ENCODE data around the gene TULP4.
A peak's percentile ranks its signal among the peaks of the same experiment; 100 is the strongest.
"Not testable (repeated sequence)": the region's sequence is repeated elsewhere in the genome, so short reads cannot be mapped to it uniquely, and the experiment has no call there.

TULP4 gene

DNA sequence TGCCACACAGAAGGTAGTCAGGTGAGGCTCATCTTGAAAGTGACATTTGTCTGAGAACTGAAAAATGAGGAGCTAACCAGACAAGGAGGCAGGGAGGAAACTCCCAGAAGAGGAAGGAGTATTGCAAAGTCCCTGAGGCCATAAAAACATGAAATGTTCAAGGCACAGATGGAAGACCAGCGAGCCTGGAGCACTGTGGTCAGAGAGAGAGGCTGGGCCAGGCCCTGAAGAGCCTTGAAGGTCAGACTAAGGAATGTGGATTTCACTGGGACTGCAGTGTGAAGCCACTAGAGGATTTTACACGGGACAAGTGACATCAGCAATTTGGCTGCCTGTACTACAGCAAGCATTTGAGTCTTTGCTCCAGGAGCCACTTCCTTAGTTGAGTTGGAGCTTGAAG is 226.5 kb downstream of the TULP4 start:
- no peak for DNase-seq

DNA sequence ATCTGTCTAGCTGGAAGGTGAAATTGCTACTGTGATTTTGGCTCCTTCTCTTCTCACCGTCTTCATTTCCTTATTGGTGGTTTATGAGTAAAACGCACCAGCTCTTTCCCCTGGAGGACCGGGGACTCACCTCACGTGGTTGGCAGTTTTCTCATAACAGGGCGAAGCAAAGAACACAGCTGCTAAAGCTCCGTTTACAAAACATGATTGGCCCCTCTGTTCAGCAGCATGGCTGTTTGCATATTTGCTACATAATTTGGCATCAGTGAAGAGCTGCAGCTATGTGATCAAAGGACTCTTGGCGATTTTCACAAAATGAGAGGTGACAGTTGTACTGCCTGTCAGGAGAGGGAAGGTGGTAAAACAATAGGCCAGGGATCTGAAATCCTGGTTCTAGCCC is 227.1 kb downstream of the TULP4 start:
- no peak for DNase-seq

DNA sequence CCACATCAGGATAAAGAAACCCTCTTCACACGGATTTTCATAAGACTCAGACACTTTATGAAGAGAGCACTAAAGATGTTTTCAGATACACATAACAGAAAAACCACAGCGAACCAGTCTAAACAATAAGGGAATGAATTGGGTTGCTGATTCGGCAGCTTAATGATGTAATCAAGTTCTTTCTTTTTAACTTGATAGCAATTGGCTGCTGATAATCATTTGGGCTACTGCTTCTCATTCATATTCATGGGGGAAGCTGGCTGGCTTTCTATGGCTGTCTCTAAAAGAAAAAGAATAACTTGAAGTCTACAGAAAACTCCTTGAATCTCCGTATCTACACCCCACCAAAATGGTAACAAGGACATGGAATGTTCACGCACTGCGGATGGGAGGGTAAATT is 227.6 kb downstream of the TULP4 start:
- DNase-seq, result no peak

DNA sequence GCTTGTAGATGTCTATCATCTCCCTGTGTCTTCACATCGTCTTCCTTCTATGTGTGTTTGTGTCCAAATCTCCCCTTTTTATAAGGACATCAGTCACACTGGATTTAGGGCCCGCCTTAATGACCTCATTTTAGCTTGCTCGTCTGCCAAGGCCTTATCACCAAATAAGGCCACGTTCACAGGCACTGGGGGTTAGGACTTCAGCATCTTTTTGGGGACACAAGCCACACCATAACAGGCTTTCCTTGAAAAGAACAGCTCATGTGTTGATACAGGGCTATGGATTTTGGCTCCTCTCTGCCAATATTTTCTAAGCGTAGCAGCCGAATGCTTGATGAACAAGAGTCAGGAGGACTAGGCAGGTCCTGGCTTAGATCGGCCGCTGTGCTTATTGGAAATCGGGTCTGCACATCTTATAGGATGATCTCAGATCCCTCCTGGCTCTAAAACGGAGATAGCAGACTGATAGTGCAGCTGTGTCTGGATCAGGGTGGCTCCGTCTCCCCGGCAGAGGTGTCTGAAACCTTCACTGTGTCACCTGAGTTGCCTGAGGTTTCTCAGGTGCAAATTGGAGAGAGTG is 231.4 kb downstream of the TULP4 start:
- no peak for DNase-seq

DNA sequence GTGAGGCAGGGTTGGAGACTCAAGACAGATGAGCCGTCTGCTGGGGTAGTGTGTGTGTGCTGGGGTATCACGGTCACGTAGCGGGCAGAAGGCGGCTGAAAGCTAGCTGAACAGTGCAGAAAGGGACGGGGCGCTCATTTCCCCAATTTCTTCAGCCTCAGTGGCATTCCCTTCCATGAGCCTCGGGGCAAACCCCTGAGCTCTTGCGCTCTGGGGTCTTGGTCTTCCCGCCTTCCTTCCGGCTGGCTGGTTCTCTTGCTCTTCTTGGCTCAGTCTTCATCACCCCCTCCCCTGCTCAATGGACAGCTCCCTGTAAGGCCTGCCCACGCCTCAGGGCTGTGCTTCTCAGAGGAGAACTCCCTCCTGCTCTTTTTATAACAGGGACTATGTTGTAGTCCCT is 232.2 kb downstream of the TULP4 start:
- no peak for DNase-seq

DNA sequence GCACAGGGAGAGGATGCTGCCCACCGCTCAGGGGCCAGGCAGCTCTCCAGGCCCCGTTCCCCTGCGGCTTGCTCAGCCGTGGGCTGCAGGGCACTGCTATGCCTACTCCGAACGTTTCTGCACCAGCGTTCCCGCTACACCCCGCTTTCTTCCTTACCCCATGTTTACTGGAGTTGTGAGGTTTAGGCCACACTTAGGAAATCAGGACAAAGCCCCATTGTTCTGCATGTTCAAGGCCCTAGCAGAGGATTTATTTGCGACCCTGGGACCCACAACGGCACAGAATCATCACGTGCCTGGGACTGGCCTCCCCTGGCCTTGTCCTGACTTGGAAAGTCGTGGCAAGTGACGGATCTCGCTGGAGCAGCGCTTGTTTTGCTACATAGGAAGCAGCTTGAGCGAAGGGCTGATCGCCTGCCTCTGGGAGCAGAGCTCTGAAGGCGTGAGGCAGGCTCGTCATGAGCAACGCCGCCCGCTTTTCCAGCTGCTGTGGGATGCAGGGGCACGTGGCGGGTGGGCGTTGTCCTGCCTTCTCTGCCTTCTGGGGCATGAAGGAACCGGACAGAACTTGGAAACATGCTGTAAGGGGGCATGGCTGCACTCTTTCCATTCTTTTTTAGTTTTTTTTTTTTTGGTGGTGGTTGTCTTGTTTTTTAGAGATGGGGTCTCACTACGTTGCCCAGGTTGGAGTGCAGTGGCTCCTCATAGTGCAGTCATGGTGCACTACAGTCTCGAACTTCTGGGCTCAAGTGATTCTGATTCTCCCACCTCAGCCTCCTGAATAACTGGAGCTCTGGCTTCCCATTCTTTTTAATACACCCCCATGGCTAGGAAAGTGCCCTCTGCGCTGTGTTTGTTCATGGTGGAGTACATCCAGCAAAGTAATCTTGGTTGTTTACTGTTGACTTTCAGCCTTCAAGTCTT is 233.0 kb downstream of the TULP4 start:
- no peak for DNase-seq

DNA sequence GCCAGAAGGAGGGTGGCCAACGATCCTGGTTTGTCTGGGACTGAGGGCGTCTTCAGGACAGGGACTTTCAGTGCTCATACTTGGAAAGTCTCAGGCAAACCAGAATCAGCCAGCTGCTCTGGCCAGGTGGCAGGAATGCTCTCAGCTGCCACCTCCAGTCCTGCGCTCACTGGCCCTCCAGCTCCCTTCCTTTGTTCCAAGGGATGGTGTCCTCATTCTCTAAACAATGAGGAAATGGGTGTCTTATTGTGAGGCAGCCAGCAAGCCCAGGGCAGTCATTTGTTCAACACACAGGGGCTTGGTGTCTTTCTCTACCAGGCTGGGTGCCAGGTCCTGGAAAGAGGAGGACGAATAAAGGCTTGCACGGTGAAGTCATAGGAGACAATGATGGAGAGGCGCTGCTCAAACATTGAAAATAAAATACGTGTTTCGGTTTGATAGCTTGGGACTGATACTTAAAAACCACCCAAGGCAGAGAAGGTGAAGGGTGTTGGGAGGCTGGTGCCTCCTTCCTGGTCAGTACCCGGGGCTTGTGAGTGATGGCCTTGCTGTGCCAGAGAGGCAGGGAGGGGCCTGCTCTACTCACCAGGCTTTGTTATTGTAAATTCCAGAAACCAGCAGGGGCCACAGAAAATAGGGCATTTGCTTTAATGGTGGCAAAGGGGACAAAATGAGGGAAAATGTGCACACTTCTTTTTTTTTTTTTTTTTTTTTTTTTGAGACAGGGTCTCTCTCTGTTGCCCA is 236.3 kb downstream of the TULP4 start:
- DNase-seq, result peak; percentile 33 to 51

DNA sequence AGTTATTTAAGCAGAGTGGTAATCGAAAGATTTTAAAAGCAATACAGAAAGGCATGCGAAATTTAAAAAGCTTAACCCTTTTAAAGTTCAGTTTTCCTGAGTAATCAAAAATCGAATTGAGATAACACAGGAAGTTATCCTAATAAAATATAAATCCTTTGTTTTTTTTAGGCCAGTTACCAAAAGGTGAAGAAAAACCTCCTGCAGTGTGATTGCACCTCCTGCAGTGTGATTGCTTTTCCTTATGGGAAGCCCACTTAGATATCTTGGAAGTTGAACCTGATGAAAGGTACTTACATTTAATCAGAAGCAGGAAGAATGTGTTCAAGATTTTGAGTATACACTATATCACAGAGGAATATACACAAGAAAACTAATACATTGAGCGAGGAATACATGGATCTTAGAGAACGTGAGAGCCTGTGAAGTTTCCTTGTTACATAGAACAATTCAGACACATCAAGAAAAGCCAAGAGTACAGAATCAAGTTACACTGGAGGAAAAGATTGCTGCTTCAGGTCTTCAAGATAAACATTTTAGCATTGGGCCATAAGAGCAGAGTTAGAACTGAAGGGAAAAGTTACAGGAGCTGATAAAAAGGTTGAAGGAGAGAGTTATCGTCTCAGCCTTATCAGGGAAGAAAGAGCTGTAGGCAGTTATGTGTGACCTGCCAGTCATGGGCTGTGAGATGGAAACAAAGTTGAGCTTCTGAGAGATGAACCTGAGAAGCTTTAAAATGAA is 240.0 kb downstream of the TULP4 start:
- no peak for DNase-seq

DNA sequence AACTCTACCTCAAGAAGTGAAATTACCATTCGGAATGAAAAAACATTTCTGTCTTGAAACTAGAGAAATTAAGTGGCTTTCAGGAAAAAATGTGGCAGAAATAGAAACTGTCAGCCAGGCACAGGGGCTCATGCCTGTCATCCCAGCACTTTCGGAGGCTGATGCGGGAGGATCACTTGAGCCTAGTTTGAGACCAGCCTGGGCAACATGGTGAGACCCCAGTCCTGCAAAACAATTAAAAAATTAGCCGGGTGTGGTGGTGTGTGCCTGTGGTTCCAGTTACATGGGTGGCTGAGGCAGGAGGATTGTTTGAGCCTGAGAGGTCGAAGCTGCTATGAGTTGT is 240.5 kb downstream of the TULP4 start:
- no peak for DNase-seq

DNA sequence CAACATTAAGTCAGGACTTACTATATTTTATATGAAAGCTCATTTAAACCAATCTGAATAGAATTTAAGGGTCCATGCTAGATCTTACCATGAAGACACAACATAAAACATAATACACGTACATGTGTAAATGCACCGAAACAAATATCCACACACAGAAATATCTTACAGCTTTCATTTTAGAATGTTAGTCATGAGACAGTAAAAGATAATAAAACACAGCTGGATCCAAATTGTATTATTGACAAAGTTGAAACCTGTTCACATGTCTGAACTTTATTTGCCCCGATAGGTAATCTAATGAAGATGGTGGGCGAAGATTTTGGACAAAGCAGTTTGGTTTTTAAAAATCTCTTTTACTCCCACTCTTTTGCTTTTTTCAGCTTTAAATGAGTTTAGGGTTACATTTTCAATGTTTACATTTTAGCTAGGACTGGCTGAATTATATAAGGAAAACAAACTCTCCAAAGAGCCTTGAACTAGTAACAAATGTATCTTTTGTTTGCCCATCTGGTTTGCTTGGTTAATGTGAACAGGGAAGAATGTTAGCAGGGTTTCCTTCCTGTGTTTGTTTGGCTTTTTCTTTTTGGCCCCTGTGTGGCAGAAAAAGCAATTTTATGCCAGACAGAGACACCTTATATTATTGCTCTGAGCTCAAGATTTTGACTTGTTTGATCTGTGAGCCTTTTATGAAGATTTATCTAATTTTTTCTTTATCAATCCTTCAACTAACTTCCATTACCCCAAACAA is 242.5 kb downstream of the TULP4 start:
- DNase-seq, result no peak

DNA sequence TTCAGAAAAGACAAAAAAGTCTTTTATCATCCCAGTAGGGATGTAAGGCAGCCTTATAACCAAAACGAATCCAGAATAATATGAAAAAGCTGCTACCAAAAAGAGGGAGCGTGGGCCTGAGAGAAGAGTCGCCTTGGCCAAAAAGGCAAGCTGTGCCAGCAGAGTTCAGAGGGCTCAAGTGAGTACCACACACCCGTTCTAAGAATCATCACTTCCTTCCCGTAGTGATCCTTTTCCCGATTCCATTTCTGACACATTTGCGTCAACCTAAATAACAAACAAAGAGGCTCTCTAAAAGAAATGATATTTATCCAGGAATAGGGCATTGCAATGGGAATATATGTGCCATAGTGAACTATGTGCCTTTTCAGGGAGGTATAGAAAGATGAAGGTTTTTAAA is 243.8 kb downstream of the TULP4 start:
- DNase-seq, result no peak

DNA sequence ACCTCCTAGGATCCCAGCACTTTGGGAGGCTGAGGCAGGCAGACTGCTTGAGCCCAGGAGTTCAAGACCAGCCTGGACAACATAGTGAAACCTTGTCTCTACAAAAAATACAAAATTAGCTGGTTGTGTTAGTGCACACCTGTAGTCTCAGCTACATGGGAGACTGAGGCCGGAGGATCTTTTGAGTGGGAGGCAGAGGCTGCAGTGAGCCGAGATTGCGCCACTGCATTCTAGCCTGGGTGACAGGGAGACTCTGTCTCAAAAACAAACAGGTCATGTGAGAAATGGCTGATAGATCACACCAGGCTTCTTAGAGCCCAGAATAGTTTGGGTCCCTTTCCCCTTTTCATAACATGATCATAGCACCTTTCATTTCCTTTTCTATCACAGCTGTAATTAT is 244.8 kb downstream of the TULP4 start:
- not testable (repeated sequence) for DNase-seq

DNA sequence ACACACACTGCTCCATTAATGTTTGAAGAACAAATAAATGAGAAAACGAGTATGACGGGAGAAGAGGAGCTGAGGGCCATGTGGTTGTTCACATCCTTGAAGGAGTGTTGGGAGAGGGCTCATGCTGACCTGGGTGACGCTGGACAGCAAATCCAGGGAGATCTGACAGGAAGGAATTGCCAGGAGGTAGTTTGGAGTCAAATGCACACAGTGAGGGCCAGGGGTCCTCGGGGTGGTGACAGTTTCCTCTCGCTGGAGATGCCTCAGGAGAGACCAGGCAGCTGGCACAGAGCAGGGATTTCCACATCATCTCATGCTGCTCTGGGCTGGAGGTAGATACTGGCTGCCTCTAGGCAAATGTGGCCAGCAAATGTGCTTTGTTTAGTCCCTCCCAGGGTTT is 245.7 kb downstream of the TULP4 start:
- DNase-seq, result no peak

DNA sequence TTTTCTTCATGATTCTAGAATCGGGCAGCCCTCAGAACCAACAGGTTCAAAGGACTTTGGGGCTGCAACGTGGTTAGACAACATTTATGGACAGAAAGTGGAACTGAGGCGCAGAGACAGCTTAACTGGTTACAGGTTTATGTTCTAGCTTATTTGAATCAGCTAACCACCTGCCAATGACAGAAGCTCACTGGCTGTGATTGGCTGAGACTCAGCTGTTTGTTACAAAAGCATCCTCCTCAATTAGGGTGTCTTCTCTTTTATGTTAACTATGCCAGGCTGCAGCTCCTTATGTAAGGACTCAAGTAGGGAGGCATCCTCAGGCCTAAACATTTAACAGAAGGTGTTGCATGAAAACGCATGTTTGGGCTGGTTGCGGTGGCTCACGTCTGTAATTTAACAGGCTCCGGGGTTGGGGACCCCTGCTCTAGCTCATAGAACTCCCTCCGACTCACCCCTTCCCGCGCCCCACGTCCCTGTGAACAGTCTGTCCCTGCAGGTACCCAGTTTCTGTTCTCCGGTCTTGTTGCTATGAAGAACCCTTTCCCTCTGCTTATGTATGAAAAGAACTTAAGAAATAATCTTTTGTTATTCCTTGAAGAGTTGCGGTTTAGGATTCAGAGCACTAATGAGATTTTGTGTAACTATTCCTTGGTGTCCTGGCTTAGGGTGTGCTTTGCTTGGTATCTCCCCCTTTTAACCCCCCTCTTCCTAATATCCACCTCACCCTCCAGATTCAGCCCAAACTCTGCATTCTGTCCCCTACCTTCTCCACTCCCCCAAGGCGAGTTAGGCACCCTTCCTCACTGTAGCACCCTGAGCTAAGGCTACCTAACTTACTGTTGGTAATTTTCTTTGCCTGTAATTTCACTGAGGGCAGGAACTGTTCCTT is 246.4 kb downstream of the TULP4 start:
- DNase-seq, result no peak

DNA sequence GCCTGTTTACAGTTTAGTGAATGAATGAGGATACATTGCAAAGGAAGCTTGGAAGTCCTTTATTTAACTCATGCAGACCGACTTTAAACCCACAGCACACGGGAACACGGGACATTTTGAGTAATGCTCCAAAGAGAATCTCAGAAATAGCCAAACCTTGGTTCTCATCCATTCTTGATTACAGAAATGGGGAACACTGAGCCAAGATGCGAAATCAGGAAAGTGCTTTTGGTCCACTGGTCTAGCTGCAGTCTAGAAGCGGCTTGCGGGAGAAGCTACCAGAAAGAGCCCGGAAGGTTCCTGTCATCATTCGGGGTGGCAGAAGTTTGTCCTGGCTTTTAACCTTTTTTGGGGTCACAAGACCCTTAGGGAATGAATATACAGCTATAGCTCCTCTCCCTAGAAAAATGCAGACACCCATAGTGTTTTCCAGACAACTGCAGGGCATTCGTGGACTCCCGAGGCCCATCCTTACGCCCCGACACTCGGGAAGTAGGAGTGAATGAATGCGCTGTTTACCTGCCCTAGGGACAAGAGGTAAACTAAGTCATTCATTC is 247.2 kb downstream of the TULP4 start:
- no peak for DNase-seq

DNA sequence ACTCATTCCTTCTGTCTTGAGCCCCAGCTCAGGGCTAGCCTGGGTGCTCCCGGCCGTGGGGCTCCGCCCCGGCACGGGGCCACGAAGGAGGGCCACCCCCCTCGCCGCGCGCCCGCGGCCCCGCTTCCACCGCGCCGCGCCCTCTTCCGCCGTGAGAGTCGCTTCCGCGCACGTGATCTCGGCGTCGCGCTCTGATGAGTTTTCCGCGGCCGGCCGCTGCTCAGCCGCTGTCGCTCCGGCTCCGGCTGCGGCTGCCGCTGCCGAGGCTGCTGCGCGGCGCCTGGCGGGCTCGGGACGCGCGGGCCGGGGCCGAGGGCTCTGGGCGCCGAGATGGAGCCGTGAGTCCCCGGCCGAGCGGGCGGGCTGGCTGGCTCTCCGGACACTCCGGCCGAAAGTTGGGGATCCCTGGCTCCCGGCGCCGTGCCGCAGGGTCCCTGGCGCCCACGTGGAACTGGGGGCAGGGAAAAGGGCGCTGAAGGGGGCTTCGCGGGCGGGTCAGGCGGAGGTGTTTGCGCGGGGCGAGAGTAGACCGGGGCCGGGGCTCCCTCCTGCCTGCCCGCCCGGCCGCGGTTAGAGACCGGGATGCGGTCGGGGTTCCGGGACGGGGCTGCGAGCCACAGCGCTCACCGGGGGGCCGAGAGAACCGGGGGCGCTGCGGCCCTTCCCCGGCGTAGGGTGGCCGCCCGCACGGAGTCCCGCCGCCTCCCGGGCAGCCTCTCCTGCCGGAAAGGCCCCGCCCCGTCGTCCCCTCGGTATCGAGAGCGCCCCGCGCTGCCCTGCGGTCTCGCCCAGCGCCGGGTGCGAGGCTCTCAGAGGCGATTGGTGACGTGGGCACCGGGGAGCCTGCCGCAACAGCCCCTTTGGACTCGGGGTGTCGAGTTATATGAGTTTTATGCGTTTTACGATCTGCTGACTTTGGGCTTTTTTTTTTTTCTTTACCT is 247.9 kb downstream of the TULP4 start, which contains the start of gene TMEM181:
Gene TMEM181 (plus strand): TSS at position 197 of the 941 bp plus-strand sequence. CDS start 134 bp downstream, at position 331.
- DNase-seq, result peak; percentile 46 to 74

DNA sequence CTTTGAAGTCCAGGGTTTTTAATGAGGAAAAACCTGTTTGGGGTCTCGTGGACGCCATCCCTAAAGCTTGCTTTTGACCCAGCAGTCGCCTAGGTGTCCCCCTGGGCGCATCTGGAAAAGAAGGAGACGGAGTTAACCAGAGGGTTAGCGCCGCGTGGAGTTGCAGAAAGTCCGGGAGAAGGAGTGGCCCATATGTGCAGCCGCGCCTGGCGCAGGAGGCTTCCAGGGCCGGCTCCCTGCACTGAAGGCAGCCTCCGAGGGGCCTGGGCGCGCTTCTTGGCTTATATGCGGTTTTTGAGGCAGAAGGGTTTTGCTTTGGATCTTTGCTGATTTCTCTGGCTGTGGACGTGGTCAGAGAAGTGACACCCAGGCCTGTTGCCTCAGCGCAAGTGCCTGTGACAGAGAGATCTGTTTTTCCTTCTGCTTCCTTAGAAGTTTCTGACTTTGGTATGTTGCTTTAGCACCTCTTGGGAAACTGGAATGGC is 248.6 kb downstream of the TULP4 start:
- no peak for DNase-seq

All from NCI-H187 (cell line).